GM19240 (cell line): ENCODE measurements around the gene RNF31.

Experiments
- DNase-seq: peaks from one replicate; pipeline ENCODE4 v3.0.0; 2011; ENCODE audit warnings: low spot score; ENCODE audit not compliant: insufficient read length

RNF31 gene

GRCh38 chr14:24116128-24116814 lies 31.0 kb upstream of the RNF31 start:
- DNase-seq: no peak

- no peak for DNase-seq
These were observed 30.1 kb upstream of the RNF31 start for GRCh38 chr14:24117179-24117578.

DNA sequence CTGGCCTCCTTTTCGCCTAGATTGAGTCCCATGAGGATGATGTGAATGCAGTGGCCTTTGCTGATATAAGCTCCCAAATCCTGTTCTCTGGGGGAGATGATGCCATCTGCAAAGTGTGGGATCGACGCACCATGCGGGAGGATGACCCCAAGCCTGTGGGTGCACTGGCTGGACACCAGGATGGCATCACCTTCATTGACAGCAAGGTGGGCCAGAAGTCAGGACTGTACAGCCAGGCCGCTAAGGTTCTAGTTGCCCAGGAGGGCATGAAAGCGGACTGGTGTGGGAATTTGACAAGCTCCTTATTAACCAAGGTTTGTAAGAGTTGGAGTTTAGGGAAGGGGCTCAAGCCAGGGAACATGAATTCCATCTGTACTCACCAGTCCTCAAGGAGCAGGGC lies 27.6 kb upstream of the RNF31 start:
- DNase-seq: no peak

DNA sequence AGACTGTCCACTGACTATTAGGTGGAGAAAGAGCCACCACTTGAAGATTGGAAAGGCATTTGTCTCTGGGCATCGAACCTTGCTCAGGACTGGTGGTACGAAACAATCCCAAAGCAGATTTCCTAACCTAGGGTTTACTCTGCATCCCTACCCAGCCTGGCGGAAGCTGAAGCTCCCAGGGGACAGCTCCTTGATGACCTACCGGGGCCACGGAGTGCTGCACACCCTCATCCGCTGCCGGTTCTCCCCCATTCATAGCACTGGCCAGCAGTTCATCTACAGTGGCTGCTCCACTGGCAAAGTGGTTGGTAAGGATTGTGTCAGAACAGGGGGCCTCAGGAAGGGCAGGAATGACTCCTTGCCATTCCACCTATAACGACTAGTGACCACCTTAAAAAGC lies 26.1 kb upstream of the RNF31 start:
- DNase-seq: no peak

GRCh38 chr14:24122416-24122815 lies 24.9 kb upstream of the RNF31 start:
- no peak for DNase-seq

DNA sequence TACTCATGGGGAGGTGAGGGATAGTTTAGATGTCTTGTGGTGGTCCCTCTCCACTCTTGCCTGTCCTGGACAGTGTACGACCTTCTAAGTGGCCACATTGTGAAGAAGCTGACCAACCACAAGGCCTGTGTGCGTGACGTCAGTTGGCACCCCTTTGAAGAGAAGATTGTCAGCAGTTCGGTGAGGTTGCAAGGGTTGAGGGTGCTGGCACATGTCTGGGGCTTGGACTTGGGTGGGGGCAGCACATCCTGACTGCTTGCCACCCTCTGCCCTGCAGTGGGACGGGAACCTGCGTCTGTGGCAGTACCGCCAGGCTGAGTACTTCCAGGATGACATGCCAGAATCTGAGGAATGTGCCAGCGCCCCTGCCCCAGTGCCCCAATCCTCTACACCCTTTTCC lies 24.4 kb upstream of the RNF31 start:
- DNase-seq: no peak

DNA sequence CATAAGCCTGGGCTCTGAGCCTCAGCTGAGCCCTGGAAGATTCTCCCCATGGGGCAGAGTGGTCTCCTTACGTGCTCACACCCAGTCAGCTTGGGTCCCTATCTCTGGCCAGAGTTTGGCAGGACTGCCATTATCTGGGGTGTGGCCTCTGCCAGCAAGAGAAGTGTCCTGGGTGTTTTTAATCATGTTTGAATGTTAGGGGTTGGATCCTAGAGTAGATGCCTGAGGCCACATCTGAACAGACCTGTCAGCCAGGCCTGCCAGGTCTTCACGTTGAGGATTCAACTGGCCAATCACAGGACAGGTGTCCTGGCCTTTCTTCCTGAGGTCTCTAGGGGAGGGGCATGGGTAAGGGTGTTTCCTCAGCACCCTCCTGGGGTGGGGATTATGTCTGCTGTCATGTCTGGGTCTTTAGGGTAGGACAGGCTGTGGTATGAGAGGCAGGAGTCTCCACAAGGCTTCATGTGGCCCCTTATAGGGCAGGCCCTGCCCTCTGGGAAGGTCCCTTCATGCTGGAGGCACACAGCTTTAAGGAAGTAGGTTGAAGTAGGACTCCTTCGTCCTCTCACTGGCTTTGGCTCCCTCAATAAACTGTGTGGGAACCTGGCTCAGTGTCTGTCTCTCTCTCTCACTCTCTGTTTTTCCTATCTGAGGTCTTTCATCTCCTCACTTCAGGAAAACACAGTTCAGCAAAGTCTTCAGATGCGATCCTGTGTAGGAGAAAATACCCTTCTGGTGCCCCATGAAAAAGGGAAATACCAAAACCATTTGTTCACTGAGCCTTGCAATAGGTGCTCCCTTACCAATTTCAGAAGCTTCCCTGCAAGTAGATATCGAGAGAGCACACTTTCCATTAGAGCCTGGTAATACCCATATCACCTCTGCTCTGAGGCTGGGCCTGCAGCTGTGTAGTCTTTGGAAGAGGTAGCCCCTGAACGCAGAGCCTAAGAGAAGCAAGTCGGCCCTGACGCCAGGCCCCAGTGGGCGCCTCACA lies 23.6 kb upstream of the RNF31 start:
- DNase-seq: no peak

GRCh38 chr14:24126939-24127338 lies 20.4 kb upstream of the RNF31 start:
- DNase-seq: no peak

GRCh38 chr14:24127673-24128072 lies 19.6 kb upstream of the RNF31 start:
- no peak for DNase-seq

- no peak for DNase-seq
These were observed 17.8 kb upstream of the RNF31 start for GRCh38 chr14:24129410-24129998.

- DNase-seq: no peak
These were observed 16.9 kb upstream of the RNF31 start, which contains the start of gene FITM1 for GRCh38 chr14:24130380-24130716. TSS of gene FITM1 (plus strand) at chr14:24130659. CDS start at chr14:24131564, 905 bp downstream.

DNA sequence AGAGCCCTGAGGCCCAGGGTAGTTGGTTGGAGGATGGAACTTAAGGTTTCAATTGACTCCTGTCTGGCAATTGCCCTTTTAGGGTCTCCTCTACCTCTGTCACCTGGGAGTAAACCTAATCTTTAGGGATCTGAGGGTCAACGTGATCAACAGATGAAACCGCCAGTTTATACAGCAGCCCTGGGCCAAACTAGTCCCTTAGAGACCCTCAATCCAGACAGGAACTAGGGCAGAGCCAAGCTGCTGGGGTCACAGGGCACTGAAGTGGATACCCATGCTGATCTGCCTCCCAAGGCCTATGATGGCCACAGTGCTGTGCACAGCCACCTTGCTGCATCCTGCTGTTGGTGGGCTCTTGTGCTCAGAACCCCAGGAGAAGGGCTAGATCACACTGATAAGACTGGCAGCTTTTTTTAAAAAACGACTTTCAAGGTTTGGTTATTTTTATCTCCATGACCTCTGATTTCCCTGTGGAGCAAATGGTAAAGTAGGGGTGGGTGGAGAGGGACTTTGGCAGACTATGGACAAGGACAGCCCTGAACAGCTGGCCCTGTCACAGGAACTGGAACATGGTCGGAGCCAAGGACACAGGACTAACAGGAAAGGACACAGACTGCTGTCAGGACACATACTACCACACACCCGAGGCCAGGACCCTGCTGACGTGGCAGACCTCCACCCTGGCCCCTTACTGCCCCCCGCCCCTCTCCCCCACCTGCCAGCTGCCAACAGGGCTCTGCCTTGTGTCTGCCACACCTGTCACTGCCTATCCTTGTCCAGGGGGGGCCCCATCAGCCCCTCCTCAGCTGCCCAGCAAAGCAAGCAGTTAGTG lies 16.4 kb upstream of the RNF31 start:
- DNase-seq: no peak

DNA sequence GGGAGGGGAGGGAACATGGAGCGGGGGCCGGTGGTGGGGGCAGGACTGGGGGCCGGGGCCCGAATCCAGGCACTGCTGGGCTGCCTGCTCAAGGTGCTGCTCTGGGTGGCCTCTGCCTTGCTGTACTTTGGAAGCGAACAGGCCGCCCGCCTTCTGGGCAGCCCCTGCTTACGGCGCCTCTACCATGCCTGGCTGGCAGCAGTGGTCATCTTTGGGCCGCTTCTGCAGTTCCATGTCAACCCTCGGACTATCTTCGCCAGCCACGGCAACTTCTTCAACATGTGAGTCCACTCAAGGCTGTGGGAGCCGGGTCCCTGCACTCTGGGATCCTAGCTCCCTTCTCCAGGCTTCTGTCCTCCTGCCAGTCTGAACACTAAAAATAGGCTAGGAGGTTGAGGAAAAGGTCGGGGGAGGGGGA lies 15.7 kb upstream of the RNF31 start:
- no peak for DNase-seq

DNA sequence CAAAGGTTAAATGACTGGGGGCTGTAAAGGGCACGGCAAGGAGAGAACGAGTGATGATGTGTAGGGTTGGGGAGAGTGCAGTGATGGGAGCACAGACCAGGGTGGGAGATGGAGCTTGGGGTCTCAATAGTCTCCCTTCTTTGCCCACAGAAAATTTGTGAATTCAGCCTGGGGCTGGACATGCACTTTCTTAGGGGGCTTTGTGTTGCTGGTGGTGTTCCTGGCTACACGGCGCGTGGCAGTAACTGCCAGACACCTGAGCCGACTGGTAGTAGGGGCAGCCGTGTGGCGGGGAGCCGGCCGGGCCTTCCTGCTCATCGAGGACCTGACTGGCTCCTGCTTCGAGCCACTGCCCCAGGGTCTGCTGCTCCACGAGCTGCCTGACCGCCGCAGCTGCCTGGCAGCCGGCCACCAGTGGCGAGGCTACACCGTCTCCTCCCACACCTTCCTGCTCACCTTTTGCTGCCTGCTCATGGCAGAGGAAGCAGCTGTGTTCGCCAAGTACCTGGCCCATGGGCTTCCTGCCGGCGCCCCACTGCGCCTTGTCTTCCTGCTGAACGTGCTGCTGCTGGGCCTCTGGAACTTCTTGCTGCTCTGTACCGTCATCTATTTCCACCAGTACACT lies 15.1 kb upstream of the RNF31 start:
- DNase-seq: no peak

- no peak for DNase-seq
These were observed 14.3 kb upstream of the RNF31 start for GRCh38 chr14:24132976-24133375.

- no peak for DNase-seq
These were observed 13.6 kb upstream of the RNF31 start for GRCh38 chr14:24133735-24134134.

GRCh38 chr14:24135584-24135833 lies 11.8 kb upstream of the RNF31 start:
- DNase-seq: no peak

- DNase-seq: peak; percentile 86
These were observed 11.2 kb upstream of the RNF31 start, which contains the start of gene PSME1 for GRCh38 chr14:24135834-24136683. TSS of gene PSME1 (plus strand) at chr14:24136194. CDS start at chr14:24136263, 69 bp downstream.

- DNase-seq: no peak
These were observed 10.4 kb upstream of the RNF31 start for GRCh38 chr14:24136684-24137528.
